ENCODE results near the gene BMAL2.

Gene BMAL2

DNA sequence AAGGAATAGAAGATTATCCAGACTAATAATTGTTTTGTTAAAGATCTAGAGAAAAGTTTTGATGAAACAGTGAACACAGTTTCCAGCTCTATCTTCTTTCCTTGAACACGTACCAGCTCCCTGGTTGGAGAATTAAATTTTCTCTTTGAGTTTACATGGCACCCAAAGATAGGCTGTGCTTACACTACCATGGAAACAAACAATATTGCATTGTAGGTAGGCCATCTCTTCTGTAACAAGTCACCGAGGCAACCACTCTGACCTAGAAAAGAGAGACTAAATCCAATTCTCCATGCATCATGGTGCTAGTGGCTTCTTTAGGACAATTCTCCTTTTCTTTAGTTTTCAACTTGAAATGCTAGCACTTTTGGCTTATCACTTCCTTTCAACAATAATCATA lies 9.9 kb downstream of the BMAL2 start:
- Histone ChIP-seq H3K4me3 (replicated peaks; ENCODE audit: insufficient read depth, low read length) (no peak overlapping the region), H3K27me3 (ENCODE audit: insufficient read depth, poor library complexity, severe bottlenecking) (no peaks in the 10 kb centered on the region), H3K27ac (replicated peaks) (no peak overlapping the region)
- no peak for TF ChIP-seq POLR2AphosphoS5 (IDR thresholded peaks at IDR 0.05; ENCODE audit: low read depth)
- TF ChIP-seq GABPA (IDR thresholded peaks at IDR 0.05; ENCODE audit: low read depth), result no peak
- TF ChIP-seq SPI1 (IDR thresholded peaks at IDR 0.05; ENCODE audit: borderline replicate concordance, low read depth), result no peak
- TF ChIP-seq, protein P1, sequence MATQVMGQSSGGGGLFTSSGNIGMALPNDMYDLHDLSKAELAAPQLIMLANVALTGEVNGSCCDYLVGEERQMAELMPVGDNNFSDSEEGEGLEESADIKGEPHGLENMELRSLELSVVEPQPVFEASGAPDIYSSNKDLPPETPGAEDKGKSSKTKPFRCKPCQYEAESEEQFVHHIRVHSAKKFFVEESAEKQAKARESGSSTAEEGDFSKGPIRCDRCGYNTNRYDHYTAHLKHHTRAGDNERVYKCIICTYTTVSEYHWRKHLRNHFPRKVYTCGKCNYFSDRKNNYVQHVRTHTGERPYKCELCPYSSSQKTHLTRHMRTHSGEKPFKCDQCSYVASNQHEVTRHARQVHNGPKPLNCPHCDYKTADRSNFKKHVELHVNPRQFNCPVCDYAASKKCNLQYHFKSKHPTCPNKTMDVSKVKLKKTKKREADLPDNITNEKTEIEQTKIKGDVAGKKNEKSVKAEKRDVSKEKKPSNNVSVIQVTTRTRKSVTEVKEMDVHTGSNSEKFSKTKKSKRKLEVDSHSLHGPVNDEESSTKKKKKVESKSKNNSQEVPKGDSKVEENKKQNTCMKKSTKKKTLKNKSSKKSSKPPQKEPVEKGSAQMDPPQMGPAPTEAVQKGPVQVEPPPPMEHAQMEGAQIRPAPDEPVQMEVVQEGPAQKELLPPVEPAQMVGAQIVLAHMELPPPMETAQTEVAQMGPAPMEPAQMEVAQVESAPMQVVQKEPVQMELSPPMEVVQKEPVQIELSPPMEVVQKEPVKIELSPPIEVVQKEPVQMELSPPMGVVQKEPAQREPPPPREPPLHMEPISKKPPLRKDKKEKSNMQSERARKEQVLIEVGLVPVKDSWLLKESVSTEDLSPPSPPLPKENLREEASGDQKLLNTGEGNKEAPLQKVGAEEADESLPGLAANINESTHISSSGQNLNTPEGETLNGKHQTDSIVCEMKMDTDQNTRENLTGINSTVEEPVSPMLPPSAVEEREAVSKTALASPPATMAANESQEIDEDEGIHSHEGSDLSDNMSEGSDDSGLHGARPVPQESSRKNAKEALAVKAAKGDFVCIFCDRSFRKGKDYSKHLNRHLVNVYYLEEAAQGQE (IDR thresholded peaks at IDR 0.05; ENCODE audit: insufficient replicate concordance, low read depth), result no peak
- TF ChIP-seq, protein P2, sequence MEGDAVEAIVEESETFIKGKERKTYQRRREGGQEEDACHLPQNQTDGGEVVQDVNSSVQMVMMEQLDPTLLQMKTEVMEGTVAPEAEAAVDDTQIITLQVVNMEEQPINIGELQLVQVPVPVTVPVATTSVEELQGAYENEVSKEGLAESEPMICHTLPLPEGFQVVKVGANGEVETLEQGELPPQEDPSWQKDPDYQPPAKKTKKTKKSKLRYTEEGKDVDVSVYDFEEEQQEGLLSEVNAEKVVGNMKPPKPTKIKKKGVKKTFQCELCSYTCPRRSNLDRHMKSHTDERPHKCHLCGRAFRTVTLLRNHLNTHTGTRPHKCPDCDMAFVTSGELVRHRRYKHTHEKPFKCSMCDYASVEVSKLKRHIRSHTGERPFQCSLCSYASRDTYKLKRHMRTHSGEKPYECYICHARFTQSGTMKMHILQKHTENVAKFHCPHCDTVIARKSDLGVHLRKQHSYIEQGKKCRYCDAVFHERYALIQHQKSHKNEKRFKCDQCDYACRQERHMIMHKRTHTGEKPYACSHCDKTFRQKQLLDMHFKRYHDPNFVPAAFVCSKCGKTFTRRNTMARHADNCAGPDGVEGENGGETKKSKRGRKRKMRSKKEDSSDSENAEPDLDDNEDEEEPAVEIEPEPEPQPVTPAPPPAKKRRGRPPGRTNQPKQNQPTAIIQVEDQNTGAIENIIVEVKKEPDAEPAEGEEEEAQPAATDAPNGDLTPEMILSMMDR (IDR thresholded peaks at IDR 0.05; ENCODE audit: insufficient read depth, low read length), result no peak
- DNase-seq (ENCODE audit: low read depth in 1 of 2, low spot score in 1 of 2), result no peak

DNA sequence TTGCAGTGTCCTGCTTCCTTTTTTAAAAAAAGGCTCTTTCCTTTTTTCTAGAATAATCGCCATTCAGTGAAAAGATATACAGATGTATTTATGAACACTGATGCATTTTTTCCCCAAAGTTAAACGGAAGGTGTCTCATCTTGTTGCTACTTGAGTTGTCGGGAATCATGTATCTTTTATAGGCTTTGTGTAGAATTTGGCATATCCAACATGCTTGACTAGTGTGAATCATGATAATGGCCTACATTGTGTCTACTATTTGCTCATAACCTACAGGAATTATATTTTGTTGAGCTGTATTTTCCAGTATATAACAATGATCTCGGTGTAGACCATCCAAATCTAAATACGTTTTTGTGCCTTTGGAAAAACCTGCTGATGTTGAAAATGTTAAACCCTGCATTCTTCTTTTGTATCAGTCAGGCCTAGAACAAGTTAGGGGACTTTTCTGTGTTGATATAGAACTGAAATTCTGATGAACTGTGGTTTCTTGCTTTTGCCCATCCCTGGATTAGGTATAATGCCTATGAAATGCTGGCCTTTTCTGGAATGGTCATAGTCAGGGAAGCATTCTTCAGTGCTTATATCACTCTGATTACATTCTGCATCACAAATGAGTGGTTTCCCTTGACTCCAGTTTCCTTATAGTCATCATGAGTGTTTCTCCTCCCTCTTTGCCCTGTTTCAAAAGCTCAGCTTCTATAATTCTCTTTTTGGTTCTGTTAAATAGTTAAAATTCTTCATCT lies 10.8 kb downstream of the BMAL2 start:
- H3K27ac ChIP-seq (replicated peaks), result no peak overlapping the region
- H3K4me3 ChIP-seq (replicated peaks; ENCODE audit: insufficient read depth, low read length), result no peak overlapping the region
- H3K27me3 ChIP-seq (ENCODE audit: insufficient read depth, poor library complexity, severe bottlenecking), result no peaks in the 10 kb centered on the region
- no peak for TF ChIP-seq POLR2AphosphoS5 (IDR thresholded peaks at IDR 0.05; ENCODE audit: low read depth)
- DNase-seq (ENCODE audit: low read depth in 1 of 2, low spot score in 1 of 2), result no peak

DNA sequence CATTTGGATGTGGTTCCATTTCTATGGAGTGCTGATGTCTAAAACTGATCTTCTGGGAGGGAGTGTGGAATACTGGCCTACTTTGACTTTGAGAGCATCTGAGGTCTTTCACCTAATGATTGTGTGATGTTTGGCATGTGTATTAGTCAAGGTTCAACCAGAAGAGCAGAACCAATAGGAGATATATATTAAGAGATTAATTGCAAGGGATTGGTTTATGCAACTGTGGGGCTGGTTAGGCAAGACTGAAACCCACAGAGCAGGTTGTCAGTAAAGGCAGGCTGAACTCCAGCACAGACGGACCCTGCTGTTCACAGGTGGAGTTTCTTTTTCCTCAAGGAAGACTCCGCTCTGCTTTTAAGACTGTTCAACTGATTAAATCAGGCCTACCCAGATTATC lies 11.6 kb downstream of the BMAL2 start:
- Histone ChIP-seq H3K27ac (replicated peaks) (no peak overlapping the region), H3K4me3 (replicated peaks; ENCODE audit: insufficient read depth, low read length) (no peak overlapping the region), H3K27me3 (ENCODE audit: insufficient read depth, poor library complexity, severe bottlenecking) (no peaks in the 10 kb centered on the region)
- TF ChIP-seq GABPA (IDR thresholded peaks at IDR 0.05; ENCODE audit: low read depth) (no peak), POLR2AphosphoS5 (IDR thresholded peaks at IDR 0.05; ENCODE audit: low read depth) (no peak), SPI1 (IDR thresholded peaks at IDR 0.05; ENCODE audit: borderline replicate concordance, low read depth) (no peak)
- TF ChIP-seq, protein P1 (IDR thresholded peaks at IDR 0.05; ENCODE audit: insufficient replicate concordance, low read depth), result no peak
- TF ChIP-seq, protein P2 (IDR thresholded peaks at IDR 0.05; ENCODE audit: insufficient read depth, low read length), result no peak
- no peak for DNase-seq (ENCODE audit: low read depth in 1 of 2, low spot score in 1 of 2)

DNA sequence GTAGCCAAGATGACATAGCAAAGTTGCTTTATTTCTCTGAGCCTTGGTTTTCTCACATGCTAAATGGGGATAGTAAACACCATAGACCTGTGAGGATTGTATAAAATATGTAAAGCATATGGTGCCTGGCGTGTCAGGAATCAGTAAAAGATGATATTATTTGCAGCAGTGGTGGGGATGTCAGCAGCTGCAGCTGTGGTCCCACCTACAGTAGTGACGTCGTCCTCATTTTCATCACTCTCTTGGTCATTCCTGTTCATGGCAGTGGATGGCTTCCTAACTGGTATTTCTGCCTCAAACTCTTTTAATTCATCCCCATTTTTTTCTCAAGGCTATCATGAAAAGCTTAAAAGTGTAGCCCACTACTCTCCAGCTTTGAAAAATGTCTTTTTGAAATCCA lies 12.1 kb downstream of the BMAL2 start:
- Histone ChIP-seq H3K27me3 (ENCODE audit: insufficient read depth, poor library complexity, severe bottlenecking) (no peaks in the 10 kb centered on the region), H3K4me3 (replicated peaks; ENCODE audit: insufficient read depth, low read length) (no peak overlapping the region), H3K27ac (replicated peaks) (no peak overlapping the region)
- no peak for DNase-seq (ENCODE audit: low read depth in 1 of 2, low spot score in 1 of 2)
- TF ChIP-seq SPI1 (IDR thresholded peaks at IDR 0.05; ENCODE audit: borderline replicate concordance, low read depth), result no peak
- TF ChIP-seq, protein P2 (IDR thresholded peaks at IDR 0.05; ENCODE audit: insufficient read depth, low read length), result no peak
- TF ChIP-seq, protein P1 (IDR thresholded peaks at IDR 0.05; ENCODE audit: insufficient replicate concordance, low read depth), result no peak
- TF ChIP-seq GABPA (IDR thresholded peaks at IDR 0.05; ENCODE audit: low read depth), result no peak
- no peak for TF ChIP-seq POLR2AphosphoS5 (IDR thresholded peaks at IDR 0.05; ENCODE audit: low read depth)
